ENCODE measurements around the gene PIGU. TPM values are rescaled to one million over a fixed set of nuclear protein-coding genes. Genes with fewer than 3 reads are reported as not detected.
"Not testable (repeated sequence)": the region's sequence is repeated elsewhere in the genome, so short reads cannot be mapped to it uniquely, and the experiment has no call there.

The PIGU gene
- total RNA-seq, 2 experiments from 2014 or later, result 16.6 to 27.9 TPM

DNA sequence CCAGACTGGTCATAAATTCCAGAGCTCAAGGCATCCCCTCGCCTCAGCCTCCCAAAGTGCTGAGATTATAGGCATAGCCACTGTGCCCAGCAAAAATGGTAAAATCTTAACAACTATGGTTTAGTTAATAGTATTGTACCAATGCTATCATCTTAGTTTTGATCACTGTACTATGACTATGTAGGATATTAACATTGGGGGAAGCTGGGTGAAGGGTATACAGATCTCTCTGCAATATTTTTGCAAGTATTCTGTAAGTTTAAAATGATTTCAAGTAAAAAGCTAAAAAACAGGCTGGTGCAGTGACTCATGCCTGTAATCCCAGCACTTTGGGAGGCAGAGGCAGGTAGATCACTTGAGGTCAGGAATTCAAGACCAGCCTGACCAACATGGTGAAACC, 7.8 kb downstream of the PIGU start:
- Histone ChIP-seq H3K27ac (ENCODE audit: low read depth, low read length, poor library complexity, severe bottlenecking) (no peak overlapping the region), H4K20me1 (ENCODE audit: insufficient read depth, low read length) (no peaks in the 10 kb centered on the region), H3K4me1 (ENCODE audit: insufficient read depth, low read length, poor library complexity, severe bottlenecking) (no peaks in the 10 kb centered on the region), H3K79me2 (ENCODE audit: insufficient read depth, low read depth, low read length) (no peaks in the 10 kb centered on the region; the same call in none of the 2 replicates), H3K36me3 (ENCODE audit: insufficient read depth, low read length) (no peaks in the 10 kb centered on the region; the same call in 1 of the 2 replicates), H3K9me3 (ENCODE audit: low read length) (no peaks in the 10 kb centered on the region), H3K4me2 (ENCODE audit: low read length) (no peak overlapping the region), H2AFZ (ENCODE audit: low read length) (no peak overlapping the region), H3K9me2 (ENCODE audit: insufficient read depth, low read length) (no peaks in the 10 kb centered on the region), H3K4me3 (ENCODE audit: low read depth, low read length, poor library complexity, severe bottlenecking) (no peak overlapping the region)
- intact Hi-C loops (cut with micrococcal nuclease; ENCODE audit: unreplicated experiment), result no loop called here
- no peak for DNase-seq (ENCODE audit: low spot score)
- CTCF ChIA-PET (ENCODE audit: unreplicated experiment), result no interaction called here
- TF ChIP-seq EZH2phosphoT487 (IDR thresholded peaks at IDR 0.05; ENCODE audit: borderline replicate concordance, low read depth, low read length), result no peak
- TF ChIP-seq, protein P1, sequence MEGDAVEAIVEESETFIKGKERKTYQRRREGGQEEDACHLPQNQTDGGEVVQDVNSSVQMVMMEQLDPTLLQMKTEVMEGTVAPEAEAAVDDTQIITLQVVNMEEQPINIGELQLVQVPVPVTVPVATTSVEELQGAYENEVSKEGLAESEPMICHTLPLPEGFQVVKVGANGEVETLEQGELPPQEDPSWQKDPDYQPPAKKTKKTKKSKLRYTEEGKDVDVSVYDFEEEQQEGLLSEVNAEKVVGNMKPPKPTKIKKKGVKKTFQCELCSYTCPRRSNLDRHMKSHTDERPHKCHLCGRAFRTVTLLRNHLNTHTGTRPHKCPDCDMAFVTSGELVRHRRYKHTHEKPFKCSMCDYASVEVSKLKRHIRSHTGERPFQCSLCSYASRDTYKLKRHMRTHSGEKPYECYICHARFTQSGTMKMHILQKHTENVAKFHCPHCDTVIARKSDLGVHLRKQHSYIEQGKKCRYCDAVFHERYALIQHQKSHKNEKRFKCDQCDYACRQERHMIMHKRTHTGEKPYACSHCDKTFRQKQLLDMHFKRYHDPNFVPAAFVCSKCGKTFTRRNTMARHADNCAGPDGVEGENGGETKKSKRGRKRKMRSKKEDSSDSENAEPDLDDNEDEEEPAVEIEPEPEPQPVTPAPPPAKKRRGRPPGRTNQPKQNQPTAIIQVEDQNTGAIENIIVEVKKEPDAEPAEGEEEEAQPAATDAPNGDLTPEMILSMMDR (conservative IDR thresholded peaks at IDR 0.05; ENCODE audit: low read length), result no peak
- BruUV-seq (replicated peaks), result no TSS peak
- POLR2A ChIA-PET, result interaction anchor here (0.5 to 0.9 kb wide), 2 partner anchors 44 to 1285 kb away, joined by 3 to 4 read pairs; no protein-coding TSS in a partner anchor

DNA sequence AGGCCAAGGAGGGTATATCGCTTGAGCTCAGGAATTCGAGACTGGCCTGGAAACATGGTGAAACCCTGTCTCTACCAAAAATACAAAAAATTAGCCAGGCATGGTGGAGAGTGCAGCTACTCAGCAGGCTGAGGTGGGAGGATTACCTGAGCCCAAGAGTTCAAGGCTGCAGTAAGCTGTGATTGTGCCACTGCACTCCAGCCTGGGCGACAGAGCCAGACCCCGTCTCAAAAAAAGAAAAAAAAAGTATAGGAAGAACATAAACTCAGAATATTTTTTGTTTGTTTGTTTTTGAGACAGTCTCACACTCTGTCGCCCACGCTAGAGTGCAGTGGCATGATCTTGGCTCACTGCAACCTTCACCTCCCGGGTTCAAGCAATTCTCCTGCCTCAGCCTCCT, 12.1 kb downstream of the PIGU start:
- H4K20me1 ChIP-seq (ENCODE audit: insufficient read depth, low read length); DNase-seq (ENCODE audit: low spot score); H3K36me3 ChIP-seq (ENCODE audit: insufficient read depth, low read length); H3K4me3 ChIP-seq (ENCODE audit: low read depth, low read length, poor library complexity, severe bottlenecking); H2AFZ ChIP-seq (ENCODE audit: low read length); H3K27ac ChIP-seq (ENCODE audit: low read depth, low read length, poor library complexity, severe bottlenecking); H3K9me3 ChIP-seq (ENCODE audit: low read length); BruUV-seq (replicated peaks); H3K4me1 ChIP-seq (ENCODE audit: insufficient read depth, low read length, poor library complexity, severe bottlenecking); H3K79me2 ChIP-seq (ENCODE audit: insufficient read depth, low read depth, low read length); H3K9me2 ChIP-seq (ENCODE audit: insufficient read depth, low read length); intact Hi-C loops (cut with micrococcal nuclease; ENCODE audit: unreplicated experiment); H3K4me2 ChIP-seq (ENCODE audit: low read length); CTCF ChIA-PET (ENCODE audit: unreplicated experiment): not testable (repeated sequence)
- POLR2A ChIA-PET, result interaction anchor here (0.6 kb wide), 1 partner anchor 147 kb away, joined by 3 read pairs; no protein-coding TSS in a partner anchor

DNA sequence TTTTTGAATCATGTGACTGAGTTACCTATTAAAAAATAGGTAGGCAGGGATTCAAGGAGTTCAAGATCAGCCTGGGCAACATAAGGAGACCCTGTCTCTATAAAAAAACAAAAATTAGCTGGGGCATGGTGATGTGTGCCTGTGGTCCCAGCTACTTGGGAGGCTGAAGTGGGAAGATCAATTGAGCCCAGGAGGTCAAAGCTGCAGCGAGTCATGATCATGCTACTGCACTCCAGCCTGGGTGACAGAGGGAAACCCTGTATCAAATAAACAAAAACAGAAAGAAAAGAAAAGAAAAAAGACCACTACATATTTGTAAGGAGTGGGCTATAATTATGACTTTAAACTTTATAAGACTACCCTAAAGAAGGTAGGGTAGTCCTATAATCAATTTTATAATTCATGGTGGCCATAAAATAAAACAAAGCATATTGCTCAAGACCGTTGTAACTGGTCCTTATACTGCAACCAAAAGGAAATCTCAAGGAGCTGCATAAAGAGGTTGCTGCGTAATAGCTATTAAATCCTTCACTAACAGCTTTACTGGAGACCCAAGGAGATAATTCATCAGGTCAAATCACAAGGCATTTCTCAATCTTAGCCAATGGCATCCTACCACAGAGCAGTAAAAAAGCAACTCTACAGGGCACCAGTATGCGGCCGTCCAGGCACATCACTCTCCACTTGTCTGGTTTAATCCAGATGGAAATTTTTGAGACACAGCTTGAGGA, 13.5 kb downstream of the PIGU start:
- no peaks in the 10 kb centered on the region for H4K20me1 ChIP-seq (ENCODE audit: insufficient read depth, low read length)
- no peak overlapping the region for H3K4me3 ChIP-seq (ENCODE audit: low read depth, low read length, poor library complexity, severe bottlenecking)
- intact Hi-C loops (cut with micrococcal nuclease; ENCODE audit: unreplicated experiment), result no loop called here
- H3K27ac ChIP-seq (ENCODE audit: low read depth, low read length, poor library complexity, severe bottlenecking), result no peak overlapping the region
- CTCF ChIA-PET (ENCODE audit: unreplicated experiment), result interaction anchor here (0.6 kb wide), 1 partner anchor 119 kb away, joined by 4 read pairs; no protein-coding TSS in a partner anchor
- H3K4me1 ChIP-seq (ENCODE audit: insufficient read depth, low read length, poor library complexity, severe bottlenecking), result no peaks in the 10 kb centered on the region
- H3K9me2 ChIP-seq (ENCODE audit: insufficient read depth, low read length), result no peaks in the 10 kb centered on the region
- no peak overlapping the region for H3K4me2 ChIP-seq (ENCODE audit: low read length)
- H3K9me3 ChIP-seq (ENCODE audit: low read length), result no peaks in the 10 kb centered on the region
- H3K36me3 ChIP-seq (ENCODE audit: insufficient read depth, low read length), result no peaks in the 10 kb centered on the region
- no peak for DNase-seq (ENCODE audit: low spot score)
- BruUV-seq (replicated peaks), result no TSS peak
- POLR2A ChIA-PET, result interaction anchor here (0.8 to 0.9 kb wide), 2 partner anchors 10 to 34 kb away, joined by 3 read pairs; no protein-coding TSS in a partner anchor
- no peaks in the 10 kb centered on the region for H3K79me2 ChIP-seq (ENCODE audit: insufficient read depth, low read depth, low read length)
- TF ChIP-seq EZH2phosphoT487 (IDR thresholded peaks at IDR 0.05; ENCODE audit: borderline replicate concordance, low read depth, low read length), result no peak
- TF ChIP-seq, protein P1 (conservative IDR thresholded peaks at IDR 0.05; ENCODE audit: low read length), result no peak
- no peak overlapping the region for H2AFZ ChIP-seq (ENCODE audit: low read length)

GRCh38 chr20:34661811-34662210, 15.1 kb downstream of the PIGU start:
- BruUV-seq (replicated peaks); intact Hi-C loops (cut with micrococcal nuclease; ENCODE audit: unreplicated experiment); H3K9me3 ChIP-seq (ENCODE audit: low read length); CTCF ChIA-PET (ENCODE audit: unreplicated experiment); H2AFZ ChIP-seq (ENCODE audit: low read length); H3K4me2 ChIP-seq (ENCODE audit: low read length); H3K9me2 ChIP-seq (ENCODE audit: insufficient read depth, low read length); H3K27ac ChIP-seq (ENCODE audit: low read depth, low read length, poor library complexity, severe bottlenecking); H3K4me1 ChIP-seq (ENCODE audit: insufficient read depth, low read length, poor library complexity, severe bottlenecking); H3K79me2 ChIP-seq (ENCODE audit: insufficient read depth, low read depth, low read length); H4K20me1 ChIP-seq (ENCODE audit: insufficient read depth, low read length); H3K4me3 ChIP-seq (ENCODE audit: low read depth, low read length, poor library complexity, severe bottlenecking); H3K36me3 ChIP-seq (ENCODE audit: insufficient read depth, low read length); DNase-seq (ENCODE audit: low spot score); POLR2A ChIA-PET: not testable (repeated sequence)

GRCh38 chr20:34658654-34659053, 18.2 kb downstream of the PIGU start:
- H2AFZ ChIP-seq (ENCODE audit: low read length); POLR2A ChIA-PET; H4K20me1 ChIP-seq (ENCODE audit: insufficient read depth, low read length); BruUV-seq (replicated peaks); H3K4me1 ChIP-seq (ENCODE audit: insufficient read depth, low read length, poor library complexity, severe bottlenecking); intact Hi-C loops (cut with micrococcal nuclease; ENCODE audit: unreplicated experiment); H3K9me2 ChIP-seq (ENCODE audit: insufficient read depth, low read length); H3K9me3 ChIP-seq (ENCODE audit: low read length); H3K27ac ChIP-seq (ENCODE audit: low read depth, low read length, poor library complexity, severe bottlenecking); H3K4me2 ChIP-seq (ENCODE audit: low read length); CTCF ChIA-PET (ENCODE audit: unreplicated experiment); DNase-seq (ENCODE audit: low spot score); H3K79me2 ChIP-seq (ENCODE audit: insufficient read depth, low read depth, low read length); H3K4me3 ChIP-seq (ENCODE audit: low read depth, low read length, poor library complexity, severe bottlenecking): not testable (repeated sequence)
- peaks cover 19% of the 10 kb centered on the region for H3K36me3 ChIP-seq (ENCODE audit: insufficient read depth, low read length)

Measured in OCI-LY7 (cell line).